IPS-11a (cell line): ENCODE measurements around the gene SHLD2.
"Not testable (repeated sequence)": the region's sequence is repeated elsewhere in the genome, so short reads cannot be mapped to it uniquely, and the experiment has no call there.

Experiments
- H3K4me3 ChIP-seq: one replicate; pipeline ENCODE4 v1.5.1; 2013; ENCODE audit warnings: low read depth, low read length, control low read depth

SHLD2 gene

GRCh38 chr10:87137478-87137877 is 42.5 kb downstream of the SHLD2 start:
- not testable (repeated sequence) for H3K4me3 ChIP-seq

DNA sequence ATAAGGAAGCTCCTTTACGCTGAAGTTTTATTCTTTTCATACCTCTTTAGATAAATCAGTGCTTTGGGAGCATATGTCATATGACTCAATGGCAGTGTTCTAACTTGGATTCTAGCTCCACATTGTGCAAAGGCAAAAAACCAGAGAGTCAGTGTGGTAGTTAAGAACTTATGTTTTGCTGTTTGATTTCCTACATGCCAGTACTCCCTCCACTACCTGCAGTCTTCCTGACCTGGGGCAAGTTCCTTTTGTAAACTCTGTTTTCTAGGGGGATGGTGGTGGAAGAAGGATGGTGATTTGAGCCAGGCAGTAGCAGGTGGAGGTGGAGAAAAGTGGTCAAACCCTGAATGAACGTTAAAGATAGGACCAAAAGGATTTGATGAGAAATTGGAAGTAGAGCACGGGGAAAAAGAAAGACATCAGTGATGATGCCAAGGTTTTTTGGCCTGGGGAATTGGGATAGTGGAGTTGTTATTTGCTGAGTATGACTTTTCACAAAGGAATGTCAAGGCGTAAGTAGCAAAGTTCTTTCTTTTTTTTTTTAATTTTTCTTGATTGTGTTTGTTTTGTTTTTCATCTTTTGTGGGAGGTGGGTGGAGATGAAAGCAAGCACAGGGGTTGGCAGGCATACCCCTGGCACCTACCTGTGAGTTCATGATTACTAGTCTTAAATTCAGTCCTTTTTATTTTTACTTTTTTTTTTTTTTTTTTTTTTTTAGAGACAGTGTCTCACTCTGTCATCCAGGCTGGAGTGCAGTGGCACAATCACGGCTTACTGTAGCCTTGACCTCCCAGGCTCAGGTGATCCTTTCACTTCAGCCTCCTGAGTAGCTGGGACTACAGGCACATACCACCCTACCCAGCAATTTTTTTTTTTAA is 47.5 kb downstream of the SHLD2 start:
- H3K4me3 ChIP-seq: not testable (repeated sequence)

GRCh38 chr10:87143109-87143418 is 48.1 kb downstream of the SHLD2 start:
- not testable (repeated sequence) for H3K4me3 ChIP-seq

DNA sequence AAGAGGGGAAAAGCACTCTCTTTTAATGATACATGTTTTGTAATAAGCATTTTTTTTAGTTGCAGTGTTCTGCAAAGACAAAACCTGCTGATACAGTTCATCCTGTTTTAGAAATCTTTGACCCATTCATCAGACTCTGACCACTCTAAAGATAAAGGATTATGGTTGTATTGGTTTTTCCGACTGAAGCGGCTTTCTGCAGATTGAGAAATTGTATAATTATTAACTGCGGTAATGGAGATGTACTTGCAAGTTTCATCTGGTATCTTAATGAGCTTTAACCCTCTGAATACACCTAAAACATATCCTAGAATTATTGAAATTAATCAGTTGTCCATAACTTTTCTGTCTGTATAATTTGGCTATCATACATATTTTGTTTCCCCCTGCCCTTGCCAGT is 50.6 kb downstream of the SHLD2 start:
- H3K4me3 ChIP-seq: not testable (repeated sequence)

- not testable (repeated sequence) for H3K4me3 ChIP-seq
These were observed 54.1 kb downstream of the SHLD2 start for GRCh38 chr10:87149020-87149609.

GRCh38 chr10:87151516-87151915 is 56.5 kb downstream of the SHLD2 start:
- H3K4me3 ChIP-seq: not testable (repeated sequence)

GRCh38 chr10:87156841-87157240 is 61.8 kb downstream of the SHLD2 start:
- H3K4me3 ChIP-seq: not testable (repeated sequence)

- not testable (repeated sequence) for H3K4me3 ChIP-seq
These were observed 62.8 kb downstream of the SHLD2 start for GRCh38 chr10:87157821-87158220.

- H3K4me3 ChIP-seq: not testable (repeated sequence)
These were observed 67.8 kb downstream of the SHLD2 start for GRCh38 chr10:87162703-87163293.

- not testable (repeated sequence) for H3K4me3 ChIP-seq
These were observed 68.4 kb downstream of the SHLD2 start for GRCh38 chr10:87163414-87163813.

- not testable (repeated sequence) for H3K4me3 ChIP-seq
These were observed 74.9 kb downstream of the SHLD2 start for GRCh38 chr10:87169857-87170256.

- not testable (repeated sequence) for H3K4me3 ChIP-seq
These were observed 75.7 kb downstream of the SHLD2 start for GRCh38 chr10:87170705-87171104.

GRCh38 chr10:87171670-87172069 is 76.7 kb downstream of the SHLD2 start:
- H3K4me3 ChIP-seq: not testable (repeated sequence)

GRCh38 chr10:87172178-87172577 is 77.2 kb downstream of the SHLD2 start:
- not testable (repeated sequence) for H3K4me3 ChIP-seq

- H3K4me3 ChIP-seq: not testable (repeated sequence)
These were observed 82.6 kb downstream of the SHLD2 start for GRCh38 chr10:87177587-87177986.

GRCh38 chr10:87184421-87184820 is 89.4 kb downstream of the SHLD2 start:
- H3K4me3 ChIP-seq: not testable (repeated sequence)

GRCh38 chr10:87186016-87186415 is 91.0 kb downstream of the SHLD2 start:
- H3K4me3 ChIP-seq: not testable (repeated sequence)

GRCh38 chr10:87187573-87187972 is 92.6 kb downstream of the SHLD2 start:
- not testable (repeated sequence) for H3K4me3 ChIP-seq

- not testable (repeated sequence) for H3K4me3 ChIP-seq
These were observed 96.8 kb downstream of the SHLD2 start for GRCh38 chr10:87191841-87192240.

GRCh38 chr10:87200924-87201323 is 105.9 kb downstream of the SHLD2 start:
- H3K4me3 ChIP-seq: not testable (repeated sequence)

DNA sequence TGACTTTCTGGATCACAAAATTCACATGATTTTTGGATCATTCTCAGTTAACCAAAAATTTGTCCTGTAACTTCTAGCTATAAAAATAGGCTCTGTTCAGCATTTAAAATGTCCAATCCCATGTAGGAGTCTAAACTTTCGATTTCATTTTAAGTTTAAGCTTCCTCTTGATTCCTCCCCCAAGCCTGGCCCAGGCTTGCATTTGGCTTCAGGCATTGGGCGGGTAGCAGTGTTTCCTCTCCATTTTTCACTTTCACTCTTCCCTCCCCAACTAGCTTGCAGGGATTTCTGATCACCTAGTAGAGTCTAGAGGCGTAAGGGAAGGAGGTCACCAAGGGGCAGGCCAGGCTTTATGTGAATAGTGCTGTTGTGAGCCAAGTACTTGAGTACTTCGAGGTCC is 109.8 kb downstream of the SHLD2 start:
- H3K4me3 ChIP-seq: not testable (repeated sequence)

GRCh38 chr10:87206922-87207321 is 111.9 kb downstream of the SHLD2 start:
- H3K4me3 ChIP-seq: not testable (repeated sequence)
